Measurements from ENCODE around the gene WDPCP.
"Not testable (repeated sequence)": the region's sequence is repeated elsewhere in the genome, so short reads cannot be mapped to it uniquely, and the experiment has no call there.

The WDPCP gene

GRCh38 chr2:63096491-63096890 lies 491.8 kb downstream of the WDPCP start:
- no peak for DNase-seq

DNA sequence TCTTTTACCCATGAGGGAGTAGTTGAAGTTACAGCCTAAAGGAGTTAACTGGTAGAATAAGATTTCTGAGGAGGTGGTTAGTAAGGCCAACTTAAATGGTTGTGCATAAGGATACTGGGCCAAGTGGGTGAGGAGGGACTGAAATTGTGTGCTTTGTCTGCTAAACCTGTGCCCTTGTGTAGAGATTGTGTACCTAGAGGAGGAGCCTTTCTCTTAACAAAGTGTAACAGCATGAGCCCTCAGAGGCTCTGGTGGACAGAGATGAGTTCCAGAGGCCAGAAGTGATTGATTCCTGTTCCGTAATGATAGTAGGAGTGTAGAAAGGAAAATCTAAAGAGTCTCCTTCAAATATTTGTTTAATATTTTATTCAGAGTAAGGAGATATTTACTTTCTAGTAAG lies 494.8 kb downstream of the WDPCP start:
- DNase-seq, result no peak

- DNase-seq, result no peak
Observed at GRCh38 chr2:63092857-63093256, 495.4 kb downstream of the WDPCP start.

GRCh38 chr2:63092401-63092800 lies 495.9 kb downstream of the WDPCP start:
- DNase-seq, result no peak

- no peak for DNase-seq
Observed at GRCh38 chr2:63086687-63087086, 501.6 kb downstream of the WDPCP start.

GRCh38 chr2:63081404-63081803 lies 506.9 kb downstream of the WDPCP start:
- DNase-seq, result no peak

- DNase-seq, result peak; percentile 32 to 49 (median 34)
Observed at GRCh38 chr2:63078852-63079606, 509.2 kb downstream of the WDPCP start.

DNA sequence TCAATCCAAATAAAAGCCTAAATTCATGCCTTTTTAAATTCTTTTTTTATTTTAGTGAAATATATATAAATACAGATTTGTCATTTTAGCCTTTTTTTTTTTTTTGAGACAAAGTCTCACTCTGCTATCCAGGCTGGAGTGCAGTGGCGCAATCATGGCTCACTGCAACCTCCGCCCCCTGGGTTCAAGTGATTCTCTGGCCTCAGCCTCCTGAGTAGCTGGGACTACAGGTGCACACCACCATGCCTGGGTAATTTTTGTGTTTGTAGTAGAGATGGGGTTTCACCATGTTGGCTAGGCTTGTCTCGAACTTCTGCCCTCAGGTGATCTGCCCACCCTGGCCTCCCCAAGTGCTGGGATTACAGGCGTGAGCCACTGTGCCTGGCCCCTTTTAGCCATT lies 513.9 kb downstream of the WDPCP start:
- DNase-seq, result not testable (repeated sequence)

GRCh38 chr2:63073994-63074393 lies 514.3 kb downstream of the WDPCP start:
- DNase-seq, result no peak

DNA sequence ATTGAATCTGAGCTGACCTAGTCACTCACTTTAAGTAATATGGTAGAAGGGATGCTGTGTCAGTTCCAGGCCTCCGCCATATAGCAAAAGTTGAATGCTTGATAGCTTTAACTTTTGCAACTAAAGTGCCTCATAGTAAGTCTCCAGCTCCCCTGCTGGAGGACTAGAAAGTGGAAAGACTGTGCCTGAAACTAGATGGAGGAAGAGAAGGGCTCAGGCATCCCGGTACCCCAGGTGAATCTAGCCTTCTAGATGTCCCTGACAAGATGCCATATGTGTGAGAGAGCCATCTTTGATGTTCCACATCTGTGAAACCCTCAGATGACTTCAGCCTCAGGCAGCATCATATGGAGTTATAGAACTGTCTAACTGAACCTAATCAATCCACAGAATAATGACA lies 516.6 kb downstream of the WDPCP start:
- DNase-seq, result no peak
